Measurements from ENCODE around the gene OXTR. TPM values are rescaled to one million over a fixed set of nuclear protein-coding genes. Genes with fewer than 3 reads are reported as not detected.
A peak's percentile ranks its signal among the peaks of the same experiment; 100 is the strongest.

Gene OXTR
- total and polyA plus RNA-seq, 2 of the 4 experiments (the other 2 are of a cell fraction), result 42.8 to 56.1 TPM

GRCh38 chr3:8739757-8740504, 29.5 kb downstream of the OXTR start:
- H3K18ac ChIP-seq (ENCODE audit: low read depth, low read length), result no peak overlapping the region
- ATAC-seq (ENCODE audit: low read depth), result peak; percentile 4; the same call in 1 of the 2 replicates
- intact Hi-C loops (cut with micrococcal nuclease) (no loop called here), in situ Hi-C loops (cut with MboI; ENCODE audit: low sequenced_read_pairs) (loop anchor here (25.0 kb wide), 1 partner anchor 303 kb away; no protein-coding TSS in a partner anchor), dilution Hi-C loops (cut with HindIII; ENCODE audit: low sequenced_read_pairs, unreplicated experiment) (no loop called here)
- peak overlapping the region; percentile 65 for H2AFZ ChIP-seq (replicated peaks; ENCODE audit: low read length, poor library complexity)
- H3K9me1 ChIP-seq (ENCODE audit: insufficient read depth, low read length), result peaks cover 21% of the 10 kb centered on the region
- H4K20me1 ChIP-seq (ENCODE audit: insufficient read depth, low read length), result no peaks in the 10 kb centered on the region
- H3K27ac ChIP-seq (ENCODE audit: insufficient read depth, low read length), result no peak overlapping the region
- WGBS, 2 experiments (ENCODE audit: extremely low coverage in 2 of 2, insufficient read length in 1 of 2), result 100% methylated on average over 1 of the region's 5 CpGs; no CpG with 5 or more reads in 1 of the 2 experiments
- DNase-seq, result peak; percentile 78
- no peaks in the 10 kb centered on the region for H3K9me3 ChIP-seq (ENCODE audit: control insufficient read depth, insufficient read depth, low read length)
- no TSS peak for BruUV-seq (replicated peaks)
- no peak overlapping the region for H3K4me2 ChIP-seq (ENCODE audit: low read depth, low read length)
- H2BK15ac ChIP-seq (ENCODE audit: low read depth, low read length), result no peak overlapping the region; the same call in 2 of the 3 replicates
- no peak overlapping the region for H2BK5ac ChIP-seq (ENCODE audit: low read depth, low read length, poor library complexity, severe bottlenecking)
- no peaks in the 10 kb centered on the region for H3K27me3 ChIP-seq (ENCODE audit: control insufficient read depth, insufficient read depth, low read length)
- H4K8ac ChIP-seq (ENCODE audit: low read depth in 2 of 2, low read length in 2 of 2), result 0 out of 4 replicates have a peak overlapping the region, but pooled peaks of 1 of the 2 experiments have one; percentile 67
- no peak overlapping the region for H3K56ac ChIP-seq (ENCODE audit: extremely low read depth, insufficient read depth, low read length)
- TF ChIP-seq MAZ (IDR thresholded peaks at IDR 0.05; ENCODE audit: borderline replicate concordance, low read depth, low read length), result no peak
- peak; percentile 42 for TF ChIP-seq RCOR1 (IDR thresholded peaks at IDR 0.05; ENCODE audit: insufficient replicate concordance, low read length)
- TF ChIP-seq BHLHE40 (IDR thresholded peaks at IDR 0.05; ENCODE audit: low read depth, low read length), result peak; percentile 68
- TF ChIP-seq FOS (IDR thresholded peaks at IDR 0.05; ENCODE audit: low read depth, low read length), result peak; percentile 69
- no peak for TF ChIP-seq CEBPB (IDR thresholded peaks at IDR 0.05; ENCODE audit: low read depth, low read length)
- no peak overlapping the region for H3K9ac ChIP-seq (ENCODE audit: low read depth, low read length)
- peaks cover 17% of the 10 kb centered on the region for H3K4me1 ChIP-seq (ENCODE audit: control insufficient read depth, insufficient read depth, low read length)
- peak overlapping the region; percentile 29; the same call in 1 of the 2 replicates for H3K14ac ChIP-seq (replicated peaks; ENCODE audit: low read depth, low read length)
- H4K91ac ChIP-seq (ENCODE audit: insufficient read depth, low read depth, low read length), result peak overlapping the region; percentile 75
- H3K36me3 ChIP-seq (ENCODE audit: control insufficient read depth, insufficient read depth, low read length), result no peaks in the 10 kb centered on the region
- H3K79me1 ChIP-seq (ENCODE audit: low read depth in 1 of 2, low read length in 2 of 2), result no peaks in the 10 kb centered on the region
- H2BK120ac ChIP-seq (ENCODE audit: low read depth, low read length), result peak overlapping the region; percentile 81
- no peak overlapping the region for H3K23ac ChIP-seq (ENCODE audit: low read depth, low read length)
- peak overlapping the region; percentile 68 for H2AK9ac ChIP-seq (replicated peaks; ENCODE audit: low read depth, low read length, poor library complexity)
- H2BK20ac ChIP-seq (ENCODE audit: low read depth, low read length), result peak overlapping the region; percentile 93
- ChIA-PET POLR2A (ENCODE audit: unreplicated experiment) (interaction anchor here (0.5 kb wide), 1 partner anchor 383 kb away, joined by 11 read pairs; no protein-coding TSS in a partner anchor), CTCF (interaction anchor here (0.6 kb wide), 1 partner anchor 15 kb away, joined by 3 read pairs; no protein-coding TSS in a partner anchor)
- no peak overlapping the region for H3K4me3 ChIP-seq (ENCODE audit: insufficient read depth, low read depth, low read length)
- peak overlapping the region; percentile 41; the same call in 1 of the 2 replicates for H2AK5ac ChIP-seq (ENCODE audit: low read depth, low read length)
- peak overlapping the region; percentile 61 for H3K4ac ChIP-seq (ENCODE audit: low read depth, low read length)
- no peak overlapping the region for H4K5ac ChIP-seq (ENCODE audit: low read depth, low read length)

Measured in IMR-90 (cell line).